ENCODE results near the gene SHISAL2A.

The SHISAL2A gene

DNA sequence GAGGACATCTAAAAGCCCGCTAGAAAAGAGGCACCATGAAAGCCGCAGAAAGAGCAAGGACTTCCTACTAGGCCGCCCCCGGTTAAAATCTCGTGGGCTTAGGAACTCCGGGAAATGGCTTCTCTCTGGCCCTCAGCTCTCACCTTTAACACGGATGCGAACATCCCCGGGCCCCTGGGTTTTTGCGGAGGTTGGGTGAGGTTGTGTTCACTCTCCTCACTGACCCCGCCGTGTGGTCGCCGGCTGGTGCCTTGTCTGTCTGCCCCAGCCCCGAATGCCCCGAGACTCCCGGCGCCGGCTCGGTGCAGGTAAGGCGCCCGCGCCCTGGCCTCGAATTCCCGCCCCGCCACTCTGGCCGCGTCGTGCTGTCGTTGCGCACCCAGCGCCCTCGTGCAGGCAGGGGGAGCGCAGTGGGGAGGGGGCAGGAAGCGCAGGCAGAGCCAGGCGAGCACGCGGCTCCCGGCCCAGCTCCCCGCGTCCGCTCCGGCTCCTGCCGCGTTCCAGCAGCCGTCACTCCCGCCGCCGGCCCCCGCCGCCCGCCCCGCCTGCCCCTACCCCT, at the start of gene SHISAL2A:
TSS of gene SHISAL2A (plus strand) at position 437 of the 559 bp plus-strand sequence. CDS start 326 bp downstream, outside the sequence.
- peak; percentile 56 for ATAC-seq
- Mint-ChIP-seq H3K36me3 (peaks cover 10% of the 10 kb centered on the region), H3K4me3 (peak within 1 kb of the TSS; percentile 74), H3K4me1 (peaks cover 78% of the 10 kb centered on the region), H3K9me3 (no peaks in the 10 kb centered on the region), H3K27ac (peak within 1 kb of the TSS; percentile 86)
- DNase-seq (ENCODE audit: low spot score in 2 of 2), result peak; percentile 36 to 77

DNA sequence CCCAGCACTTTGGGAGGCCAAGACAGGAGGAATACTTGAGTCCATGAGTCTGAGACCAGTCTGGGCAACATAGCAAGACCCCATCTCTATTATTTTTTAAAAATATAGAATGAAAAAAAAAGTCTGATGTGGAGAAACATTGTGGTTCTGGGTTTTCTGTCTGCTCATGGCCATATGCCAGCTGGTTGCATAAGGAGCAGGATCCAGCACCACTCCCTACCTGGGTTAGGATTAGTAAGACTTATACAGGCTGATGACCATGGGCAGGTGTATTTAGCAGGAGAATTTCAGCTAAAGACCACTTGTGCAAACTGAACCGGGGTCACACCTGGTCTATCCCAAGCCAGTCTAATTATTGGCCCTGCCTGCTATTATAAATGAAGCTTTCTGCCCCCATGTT, 47.5 kb upstream of the SHISAL2A start:
- no peaks in the 10 kb centered on the region for H3K4me1 Mint-ChIP-seq
- DNase-seq (ENCODE audit: low spot score in 2 of 2), result no peak
- no peaks in the 10 kb centered on the region for H3K9me3 Mint-ChIP-seq
- no peak for ATAC-seq
- no peak overlapping the region for H3K4me3 Mint-ChIP-seq
- no peak overlapping the region for H3K27ac Mint-ChIP-seq
- no peaks in the 10 kb centered on the region for H3K36me3 Mint-ChIP-seq

DNA sequence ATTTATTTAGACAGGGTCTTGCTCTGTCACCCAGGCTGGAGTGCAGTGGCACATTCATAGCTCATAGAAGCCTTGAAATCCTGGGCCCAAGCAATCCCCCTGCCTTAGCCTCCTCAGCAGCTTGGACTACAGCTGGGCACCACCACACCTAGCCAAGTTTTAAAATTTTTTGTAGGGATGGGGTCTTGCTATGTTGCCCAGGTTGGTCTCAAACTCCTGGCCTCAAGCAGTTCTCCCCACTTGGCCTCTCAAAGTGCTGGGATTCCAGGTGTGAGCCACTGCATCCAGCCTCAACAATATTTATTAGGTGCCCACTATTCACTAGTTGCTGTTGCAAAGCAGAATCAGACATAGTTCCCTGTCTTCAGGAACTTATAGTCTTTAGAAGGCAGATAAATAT, 44.9 kb upstream of the SHISAL2A start:
- Mint-ChIP-seq H3K4me3 (no peak overlapping the region), H3K36me3 (no peaks in the 10 kb centered on the region), H3K27ac (no peak overlapping the region), H3K4me1 (no peaks in the 10 kb centered on the region), H3K9me3 (no peaks in the 10 kb centered on the region)
- DNase-seq (ENCODE audit: low spot score in 2 of 2), result no peak
- no peak for ATAC-seq

DNA sequence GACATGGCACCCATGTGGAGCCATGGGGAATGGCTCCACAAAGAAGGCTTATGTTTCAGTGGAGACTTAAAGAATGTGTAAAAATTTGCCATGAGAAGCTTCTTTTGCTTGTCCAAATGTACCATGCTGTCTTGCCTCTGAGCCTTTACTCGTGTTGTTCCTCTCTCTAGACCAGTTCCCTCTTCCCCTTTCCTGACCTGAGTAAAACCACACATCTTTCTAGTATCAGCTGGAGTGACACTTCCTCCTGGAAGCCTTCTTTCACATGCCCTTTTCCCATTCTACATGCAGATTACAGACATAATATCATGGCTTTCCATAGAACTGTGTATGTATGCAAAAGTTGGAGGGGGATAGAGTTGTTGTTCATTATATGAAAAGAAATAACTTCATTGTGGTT, 44.4 kb upstream of the SHISAL2A start:
- Mint-ChIP-seq H3K27ac (no peak overlapping the region), H3K4me1 (no peaks in the 10 kb centered on the region), H3K36me3 (no peaks in the 10 kb centered on the region), H3K9me3 (no peaks in the 10 kb centered on the region), H3K4me3 (no peak overlapping the region)
- ATAC-seq (no peak), DNase-seq (ENCODE audit: low spot score in 2 of 2) (no peak)

DNA sequence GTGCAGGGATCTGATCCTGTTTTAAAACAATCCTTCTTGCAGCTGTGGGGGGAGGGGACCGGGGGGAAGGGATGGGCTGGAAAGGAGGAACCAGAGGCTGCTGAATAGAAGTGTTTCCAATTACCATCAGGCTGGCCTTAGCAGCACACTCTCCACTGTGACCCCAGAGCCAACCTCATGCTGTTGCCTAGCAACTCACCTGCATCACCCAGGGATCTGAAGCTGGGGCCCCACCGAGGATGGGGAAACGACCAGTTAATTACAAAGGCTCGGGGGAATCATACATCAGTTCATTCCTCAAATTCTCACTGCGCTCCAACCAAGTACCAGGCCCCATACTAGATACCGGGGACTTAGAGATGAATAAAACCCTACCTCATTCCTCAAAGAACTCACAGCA, 42.7 kb upstream of the SHISAL2A start:
- Mint-ChIP-seq H3K27ac (no peak overlapping the region), H3K36me3 (no peaks in the 10 kb centered on the region), H3K9me3 (no peaks in the 10 kb centered on the region), H3K4me3 (no peak overlapping the region), H3K4me1 (no peaks in the 10 kb centered on the region)
- ATAC-seq (no peak), DNase-seq (ENCODE audit: low spot score in 2 of 2) (no peak)

DNA sequence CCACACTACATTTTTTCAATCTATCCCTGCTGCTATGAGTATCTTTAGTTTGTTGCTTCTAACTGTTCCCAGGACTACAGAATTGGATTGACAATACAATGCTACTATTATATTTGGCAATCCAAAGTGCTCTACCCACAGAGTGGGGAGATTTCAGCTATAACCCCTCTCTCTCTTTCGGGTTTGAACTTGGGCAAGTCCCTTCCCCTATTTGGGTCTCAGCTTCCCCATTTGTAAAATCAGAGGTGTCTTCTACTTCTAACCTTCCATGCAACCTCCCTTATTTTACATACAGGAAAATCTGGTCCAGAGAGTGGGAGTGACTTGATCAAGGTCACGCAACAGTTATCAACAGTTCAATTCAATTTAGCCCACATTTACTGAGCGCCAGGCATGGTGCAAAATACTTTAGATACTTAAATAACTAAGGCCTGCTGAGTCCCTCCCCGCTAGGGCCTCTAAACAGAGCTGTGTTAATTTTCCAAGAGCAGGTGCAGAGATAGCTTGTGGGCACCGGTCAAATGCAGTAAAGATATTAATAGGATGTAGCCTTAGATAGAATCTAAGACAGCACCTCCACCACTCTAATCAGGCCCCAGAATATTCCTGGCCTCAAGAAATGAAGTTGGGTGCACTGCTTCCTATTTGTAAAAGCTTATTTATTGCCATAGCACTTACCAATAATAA, 40.2 kb upstream of the SHISAL2A start:
- DNase-seq (ENCODE audit: low spot score in 2 of 2), result no peak
- no peak overlapping the region for H3K4me3 Mint-ChIP-seq
- no peaks in the 10 kb centered on the region for H3K36me3 Mint-ChIP-seq
- H3K9me3 Mint-ChIP-seq, result no peaks in the 10 kb centered on the region
- ATAC-seq, result no peak
- no peaks in the 10 kb centered on the region for H3K4me1 Mint-ChIP-seq
- no peak overlapping the region for H3K27ac Mint-ChIP-seq

DNA sequence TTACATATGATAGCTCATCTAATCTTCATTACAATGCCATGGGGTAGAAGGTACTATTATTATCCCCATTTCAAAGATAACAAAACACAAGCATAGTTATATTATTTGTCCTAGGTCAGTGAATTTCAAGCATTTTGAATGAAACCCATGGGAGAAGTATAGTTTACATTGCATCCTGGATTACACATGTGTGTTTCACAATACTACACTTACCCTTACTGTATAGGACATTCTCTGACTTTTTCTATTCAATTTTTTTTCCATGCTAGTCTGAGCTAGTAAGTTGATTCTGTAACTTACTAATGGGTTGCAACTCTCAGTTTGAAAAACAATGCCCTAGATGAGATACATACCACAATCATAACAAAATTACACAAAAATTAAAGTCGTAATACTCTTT, 39.5 kb upstream of the SHISAL2A start:
- no peaks in the 10 kb centered on the region for H3K9me3 Mint-ChIP-seq
- H3K4me1 Mint-ChIP-seq, result no peaks in the 10 kb centered on the region
- H3K36me3 Mint-ChIP-seq, result no peaks in the 10 kb centered on the region
- ATAC-seq, result no peak
- H3K4me3 Mint-ChIP-seq, result no peak overlapping the region
- no peak for DNase-seq (ENCODE audit: low spot score in 2 of 2)
- H3K27ac Mint-ChIP-seq, result no peak overlapping the region

DNA sequence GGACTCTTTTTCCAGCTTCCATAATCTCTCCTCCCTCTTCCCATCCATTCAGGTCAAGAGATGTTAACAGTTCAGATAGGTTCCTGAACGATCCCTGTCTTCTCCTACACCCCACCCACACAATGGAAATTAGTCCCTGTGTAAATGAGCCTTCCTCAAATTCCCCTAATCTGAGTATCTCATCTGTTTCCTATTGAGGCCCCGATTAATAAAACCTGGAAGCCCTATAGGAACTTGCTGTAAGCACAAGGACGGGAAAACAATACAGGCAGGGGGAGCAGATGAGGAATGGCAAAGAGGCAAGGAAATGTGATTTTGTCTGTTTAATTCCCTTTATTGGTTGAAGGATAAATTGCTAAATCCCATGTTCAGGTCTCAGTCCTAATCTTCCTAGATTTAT, 37.9 kb upstream of the SHISAL2A start:
- no peak overlapping the region for H3K27ac Mint-ChIP-seq
- no peaks in the 10 kb centered on the region for H3K9me3 Mint-ChIP-seq
- ATAC-seq (no peak), DNase-seq (ENCODE audit: low spot score in 2 of 2) (no peak)
- H3K36me3 Mint-ChIP-seq, result no peaks in the 10 kb centered on the region
- H3K4me3 Mint-ChIP-seq, result no peak overlapping the region
- no peaks in the 10 kb centered on the region for H3K4me1 Mint-ChIP-seq

DNA sequence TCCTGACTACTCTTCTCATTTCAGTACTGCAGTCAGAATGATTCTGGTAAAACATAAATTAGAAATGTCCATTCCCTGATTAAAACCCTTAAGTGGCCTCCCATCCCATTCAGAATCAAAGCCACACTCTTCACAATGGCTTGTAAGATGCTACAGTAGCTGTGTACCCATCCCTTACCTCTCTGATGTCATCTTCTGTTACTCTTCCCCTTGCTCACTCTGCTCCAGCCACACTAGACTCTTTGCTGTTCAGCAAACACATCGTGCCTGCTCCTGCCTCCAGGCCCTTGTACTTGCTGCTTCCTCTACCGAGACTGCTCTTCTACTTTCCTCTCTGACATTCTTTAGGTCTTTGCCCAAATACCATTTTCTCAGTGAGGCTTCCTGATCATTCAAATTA, 35.1 kb upstream of the SHISAL2A start:
- no peak for DNase-seq (ENCODE audit: low spot score in 2 of 2)
- Mint-ChIP-seq H3K4me3 (no peak overlapping the region), H3K4me1 (peaks cover 11% of the 10 kb centered on the region), H3K9me3 (no peaks in the 10 kb centered on the region), H3K27ac (peak overlapping the region; percentile 1), H3K36me3 (no peaks in the 10 kb centered on the region)
- peak; percentile 2 for ATAC-seq

DNA sequence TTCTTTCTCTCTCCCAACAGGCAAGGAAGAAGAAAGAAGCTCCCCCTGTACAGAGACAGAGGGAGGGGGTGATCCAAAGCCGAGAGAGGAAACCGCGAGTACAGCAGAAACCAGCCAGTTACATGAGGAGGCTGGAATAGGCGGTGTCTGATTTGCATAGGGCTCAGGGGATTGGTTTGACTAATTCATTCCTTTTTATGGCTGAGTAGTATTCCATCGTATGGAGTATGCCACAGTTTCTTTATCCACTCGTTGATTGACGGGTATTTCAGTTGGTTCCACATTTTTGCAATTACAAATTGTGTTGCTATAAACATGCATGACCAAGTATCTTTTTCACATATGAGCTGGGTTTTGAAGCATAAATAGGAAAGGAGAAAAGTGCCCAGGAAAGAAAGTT, 34.2 kb upstream of the SHISAL2A start:
- Mint-ChIP-seq H3K9me3 (no peaks in the 10 kb centered on the region), H3K4me1 (peaks cover 19% of the 10 kb centered on the region), H3K4me3 (no peak overlapping the region), H3K36me3 (no peaks in the 10 kb centered on the region), H3K27ac (no peak overlapping the region)
- ATAC-seq, result no peak
- DNase-seq (ENCODE audit: low spot score in 2 of 2), result no peak

DNA sequence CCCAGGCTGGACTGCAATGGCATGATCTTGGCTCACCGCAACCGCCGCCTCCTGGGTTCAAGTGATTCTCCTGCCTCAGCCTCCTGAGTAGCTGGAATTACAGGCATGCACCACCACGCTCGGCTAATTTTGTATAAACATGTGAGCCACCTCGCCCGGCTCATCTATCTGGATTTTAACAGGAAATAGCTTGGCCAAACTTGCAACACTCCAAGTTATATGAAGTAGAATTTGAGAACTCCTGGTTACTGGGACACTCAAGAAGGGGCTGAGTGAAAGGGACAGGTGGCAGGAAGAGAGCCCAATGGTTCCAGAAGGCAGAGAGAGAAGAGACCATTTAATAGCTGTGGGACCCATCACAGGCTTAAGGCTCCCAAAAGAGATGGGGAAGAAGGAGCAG, 33.7 kb upstream of the SHISAL2A start:
- Mint-ChIP-seq H3K36me3 (no peaks in the 10 kb centered on the region), H3K9me3 (no peaks in the 10 kb centered on the region), H3K4me1 (peaks cover 24% of the 10 kb centered on the region), H3K4me3 (no peak overlapping the region), H3K27ac (no peak overlapping the region)
- no peak for DNase-seq (ENCODE audit: low spot score in 2 of 2)
- ATAC-seq, result no peak

DNA sequence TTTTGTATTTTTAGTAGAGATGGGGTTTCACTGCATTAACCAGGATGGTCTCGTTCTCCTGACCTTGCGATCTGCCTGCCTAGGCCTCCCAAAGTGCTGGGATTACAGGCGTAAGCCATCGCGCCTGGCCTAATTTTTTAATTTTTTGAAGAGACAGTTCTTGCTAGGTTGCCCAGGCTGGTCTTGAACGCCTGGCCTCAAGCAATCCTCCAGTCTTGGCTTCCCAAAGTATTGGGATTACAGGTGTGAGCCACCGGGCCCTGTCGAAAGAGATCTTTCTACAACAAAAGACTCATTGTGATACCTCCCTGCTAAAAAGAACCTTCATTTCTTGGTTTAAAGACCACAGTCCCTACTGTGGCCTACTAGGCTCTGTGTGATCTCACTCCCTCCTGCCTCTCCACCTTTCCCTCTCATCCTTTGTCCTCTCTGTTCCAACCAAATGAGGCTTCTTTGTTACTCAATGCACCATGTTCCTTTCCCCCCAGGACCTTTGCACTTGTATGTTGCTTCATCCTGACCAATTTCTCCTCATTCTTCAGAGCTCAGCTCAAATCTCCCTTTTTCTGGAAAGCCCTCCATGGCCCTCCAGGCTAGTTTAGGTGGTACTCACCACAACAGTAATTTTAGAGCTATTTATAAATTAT, 32.3 kb upstream of the SHISAL2A start:
- Mint-ChIP-seq H3K4me1 (peaks cover 32% of the 10 kb centered on the region), H3K4me3 (no peak overlapping the region), H3K36me3 (no peaks in the 10 kb centered on the region), H3K9me3 (no peaks in the 10 kb centered on the region), H3K27ac (no peak overlapping the region)
- ATAC-seq (no peak), DNase-seq (ENCODE audit: low spot score in 2 of 2) (no peak)

DNA sequence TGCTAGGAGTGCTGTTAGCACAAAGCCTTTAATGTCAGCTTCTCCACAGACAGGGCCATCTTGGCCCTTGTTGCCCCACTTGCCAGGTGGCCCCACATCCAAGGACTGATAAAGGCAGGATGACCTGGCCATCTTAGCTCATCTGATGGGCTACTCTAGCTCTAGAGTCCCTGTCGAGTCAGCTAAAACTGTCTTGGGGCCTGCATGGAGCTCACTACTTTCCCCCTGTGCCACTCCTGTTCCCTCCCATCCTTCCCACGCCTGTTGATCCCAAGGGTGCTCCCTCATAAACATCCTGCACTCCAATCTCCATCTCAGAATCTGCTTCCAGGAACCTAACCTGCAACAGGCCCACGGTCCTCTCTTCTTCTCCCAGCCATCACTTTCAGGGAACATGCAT, 31.4 kb upstream of the SHISAL2A start:
- H3K4me1 Mint-ChIP-seq, result peaks cover 41% of the 10 kb centered on the region
- H3K9me3 Mint-ChIP-seq, result no peaks in the 10 kb centered on the region
- peak overlapping the region; percentile 93 for H3K27ac Mint-ChIP-seq
- peak in 1 of 2 donors; percentile 53 for DNase-seq (ENCODE audit: low spot score in 2 of 2)
- ATAC-seq, result no peak
- peak overlapping the region; percentile 80 for H3K4me3 Mint-ChIP-seq
- H3K36me3 Mint-ChIP-seq, result no peaks in the 10 kb centered on the region

DNA sequence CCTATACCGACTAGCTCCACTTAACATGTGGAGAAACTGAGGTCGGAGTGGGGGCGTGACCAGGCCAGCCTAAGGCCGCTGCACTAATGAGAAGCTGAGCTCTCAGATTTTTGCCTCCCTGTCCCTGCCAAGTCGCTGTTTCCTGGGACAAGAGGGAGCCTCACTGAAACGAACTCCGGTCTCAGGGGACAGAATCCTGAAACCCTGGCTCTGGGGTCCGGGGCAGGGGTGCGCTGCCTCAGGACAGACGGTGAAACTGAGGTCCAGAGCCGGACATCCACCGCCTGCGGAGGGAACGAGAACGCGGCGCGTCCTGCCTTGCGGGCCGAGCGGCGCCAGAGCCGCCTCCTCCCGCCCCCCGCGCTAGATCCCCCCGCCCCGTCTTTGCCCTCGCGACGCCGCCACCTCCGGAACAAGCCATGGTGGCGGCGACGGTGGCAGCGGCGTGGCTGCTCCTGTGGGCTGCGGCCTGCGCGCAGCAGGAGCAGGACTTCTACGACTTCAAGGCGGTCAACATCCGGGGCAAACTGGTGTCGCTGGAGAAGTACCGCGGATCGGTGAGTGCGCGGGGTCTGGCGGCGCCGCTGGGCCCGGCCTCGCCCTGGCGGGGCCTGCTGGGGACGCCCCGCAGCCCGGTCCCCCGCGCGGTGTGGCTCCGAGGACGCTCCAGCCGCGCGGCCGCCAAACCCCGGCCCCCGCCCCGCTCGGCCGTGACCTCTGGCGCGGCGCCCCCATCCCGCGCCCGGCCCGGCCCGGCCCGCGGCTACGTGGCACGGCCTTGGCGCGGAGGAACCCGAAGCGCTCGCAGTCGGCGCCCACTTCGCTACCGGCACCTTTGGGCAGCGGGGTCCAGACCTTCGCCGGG, 30.7 kb upstream of the SHISAL2A start, which contains the start of gene GPX7:
TSS of gene GPX7 (plus strand) at position 381 of the 865 bp plus-strand sequence. CDS start at position 420, 39 bp downstream.
- Mint-ChIP-seq H3K9me3 (no peaks in the 10 kb centered on the region), H3K36me3 (peaks cover 1% of the 10 kb centered on the region), H3K4me1 (peaks cover 42% of the 10 kb centered on the region), H3K4me3 (peak within 1 kb of the TSS; percentile 80), H3K27ac (peak within 1 kb of the TSS; percentile 93)
- DNase-seq (ENCODE audit: low spot score in 2 of 2), result peak; percentile 40 to 76
- peak; percentile 74 for ATAC-seq

DNA sequence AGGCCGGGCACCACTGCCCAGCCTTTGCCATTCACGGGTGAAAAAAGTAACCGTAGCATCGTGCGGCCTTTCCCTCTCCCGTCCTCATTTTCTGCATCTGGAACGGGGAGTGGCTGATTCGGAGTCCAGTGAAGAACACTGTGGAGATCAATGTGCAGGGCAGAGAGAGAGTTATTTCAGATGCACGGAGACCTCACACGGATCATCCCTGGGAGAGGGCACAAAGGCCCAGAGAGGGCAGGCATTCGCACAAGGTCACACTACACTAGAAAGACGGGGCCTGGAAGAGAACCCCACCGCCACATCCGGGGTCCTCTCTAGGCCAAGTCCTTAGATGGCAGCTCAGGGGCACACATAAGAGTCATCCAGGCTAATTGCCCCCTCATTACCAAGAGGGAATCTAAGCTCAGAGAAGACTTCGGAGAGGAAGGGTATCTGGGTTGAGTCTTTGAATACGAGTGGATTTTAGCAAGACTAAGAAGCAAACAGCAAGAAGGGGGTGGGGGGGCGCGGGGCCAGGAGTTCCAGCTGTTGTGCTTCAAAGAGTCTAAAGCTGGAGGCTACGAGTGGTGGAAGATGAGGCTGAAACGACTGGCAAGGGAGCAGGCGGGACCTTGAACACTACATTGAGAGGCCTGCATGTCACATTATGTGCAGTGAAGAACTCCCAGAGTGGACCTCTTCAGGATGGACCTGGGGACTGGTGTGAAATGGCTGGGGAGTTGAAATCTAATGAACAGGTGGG, 29.9 kb upstream of the SHISAL2A start:
- DNase-seq (ENCODE audit: low spot score in 2 of 2) (peak in 1 of 2 donors; percentile 69), ATAC-seq (peak; percentile 52)
- peak overlapping the region; percentile 93 for H3K27ac Mint-ChIP-seq
- peaks cover 42% of the 10 kb centered on the region for H3K4me1 Mint-ChIP-seq
- H3K36me3 Mint-ChIP-seq, result peaks cover 5% of the 10 kb centered on the region
- H3K9me3 Mint-ChIP-seq, result no peaks in the 10 kb centered on the region
- H3K4me3 Mint-ChIP-seq, result peak overlapping the region; percentile 80

All from stimulated activated effector memory CD8-positive, alpha-beta T cell treated with anti-CD3 and anti-CD28 coated beads, Interleukin-12 subunit alpha, Interleukin-12 subunit beta, amount 100 ng/mL, for 72 hours (primary cell).